HEK293 (cell line): ENCODE results near the gene RNU5B-1.

Source experiments
- CTCF ChIA-PET: fragments of 350-600 bp; formaldehyde crosslinking; extraction: SDS; loops from one replicate; lab custom pipeline; 2021; ENCODE audit warnings: antibody characterized with exemption; lab: Yijun Ruan, JAX
- POLR2A ChIA-PET: fragments of 300-600 bp; formaldehyde crosslinking; extraction: SDS; loops from one replicate; lab custom pipeline; 2020; ENCODE audit warnings: antibody characterized with exemption, inconsistent platforms; lab: Yijun Ruan, JAX
- H3K27ac ChIP-seq: fragments of 200-500 bp; sonication (Bioruptor generic); 2 replicates; pipeline ENCODE4 v1.5.1; 2014; ENCODE audit warnings: low read depth, low read length, control low read depth, inconsistent platforms; ENCODE audit errors: extremely low read depth
- H3K36me3 ChIP-seq, 2 experiments: fragments of 200-500 bp in 1 of 2; sonication (Bioruptor generic) in 1 of 2; 1 replicate in 1 of 2; 2 replicates in 1 of 2; pipeline ENCODE4 v1.5.1; 2014 to 2017; ENCODE audit warnings: inconsistent platforms in 2 of 2, low read length in 2 of 2; ENCODE audit not compliant: control insufficient read depth in 2 of 2, insufficient read depth in 1 of 2
- H3K4me1 ChIP-seq: fragments of 200-500 bp; sonication (Bioruptor generic); 2 replicates; pipeline ENCODE4 v1.5.1; 2014; ENCODE audit warnings: mild to moderate bottlenecking, low read length, inconsistent platforms; ENCODE audit not compliant: control insufficient read depth, insufficient read depth
- H3K4me3 ChIP-seq: 2 replicates; pipeline ENCODE4 v1.5.1; 2011; ENCODE audit warnings: low read depth, mild to moderate bottlenecking, control low read depth, low read length, moderate library complexity
- H3K9me3 ChIP-seq: fragments of 200-500 bp; sonication (Bioruptor generic); 2 replicates; pipeline ENCODE4 v1.5.1; 2014; ENCODE audit warnings: low read depth, low read length, inconsistent platforms; ENCODE audit not compliant: control insufficient read depth, insufficient read depth
- EGR2 ChIP-seq: fragments of 450-650 bp; formaldehyde crosslinking; IDR thresholded peaks from 2 replicates; pipeline ENCODE4 v1.5.1; 2016; ENCODE audit warnings: low read depth, missing biosample characterization, missing genetic modification characterization
- GLI4 ChIP-seq: fragments of 450-650 bp; formaldehyde crosslinking; IDR thresholded peaks from 2 replicates; pipeline ENCODE4 v1.5.1; 2016; ENCODE audit warnings: missing biosample characterization, missing genetic modification characterization
- KLF8 ChIP-seq: fragments of 450-650 bp; formaldehyde crosslinking; IDR thresholded peaks from 2 replicates; pipeline ENCODE4 v1.5.1; 2016; ENCODE audit warnings: missing biosample characterization, missing genetic modification characterization
- MYNN ChIP-seq: fragments of 450-650 bp; formaldehyde crosslinking; IDR thresholded peaks from 2 replicates; pipeline ENCODE4 v1.5.1; 2016; ENCODE audit warnings: missing biosample characterization, missing genetic modification characterization, borderline replicate concordance
- REPIN1 ChIP-seq: fragments of 450-650 bp; formaldehyde crosslinking; IDR thresholded peaks from 2 replicates; pipeline ENCODE4 v1.5.1; 2017; ENCODE audit warnings: missing biosample characterization, missing genetic modification characterization, low read depth
- SP2 ChIP-seq: fragments of 450-650 bp; formaldehyde crosslinking; IDR thresholded peaks from 2 replicates; pipeline ENCODE4 v1.5.1; 2016; ENCODE audit warnings: missing biosample characterization, missing genetic modification characterization
- TRIM28 ChIP-seq: IDR thresholded peaks from 2 replicates; pipeline ENCODE4 v1.6.1; 2011; ENCODE audit warnings: low read length, control low read depth, borderline replicate concordance
- ZBTB17 ChIP-seq: fragments of 450-650 bp; formaldehyde crosslinking; IDR thresholded peaks from 2 replicates; pipeline ENCODE4 v1.5.1; 2016; ENCODE audit warnings: missing biosample characterization, missing genetic modification characterization
- ZFP37 ChIP-seq: fragments of 450-650 bp; formaldehyde crosslinking; IDR thresholded peaks from 2 replicates; pipeline ENCODE4 v1.5.1; 2016; ENCODE audit warnings: missing biosample characterization, missing genetic modification characterization
- ZFP69B ChIP-seq: fragments of 450-650 bp; formaldehyde crosslinking; IDR thresholded peaks from 2 replicates; pipeline ENCODE4 v1.5.1; 2016; ENCODE audit warnings: missing biosample characterization, missing genetic modification characterization
- ZNF121 ChIP-seq: fragments of 450-650 bp; formaldehyde crosslinking; IDR thresholded peaks from 2 replicates; pipeline ENCODE4 v1.5.1; 2016; ENCODE audit warnings: missing biosample characterization, missing genetic modification characterization
- ZNF2 ChIP-seq: fragments of 450-650 bp; formaldehyde crosslinking; IDR thresholded peaks from 2 replicates; pipeline ENCODE4 v1.5.1; 2016; ENCODE audit warnings: missing biosample characterization, missing genetic modification characterization
- ZNF266 ChIP-seq: fragments of 450-650 bp; formaldehyde crosslinking; IDR thresholded peaks from 2 replicates; pipeline ENCODE4 v1.5.1; 2016; ENCODE audit warnings: missing biosample characterization, missing genetic modification characterization, low read depth
- ZNF366 ChIP-seq: fragments of 450-650 bp; formaldehyde crosslinking; conservative IDR thresholded peaks from 2 replicates; pipeline ENCODE4 v1.5.1; 2016; ENCODE audit warnings: missing biosample characterization, missing genetic modification characterization
- ZNF521 ChIP-seq: fragments of 450-650 bp; formaldehyde crosslinking; IDR thresholded peaks from 2 replicates; pipeline ENCODE4 v1.5.1; 2017; ENCODE audit warnings: missing biosample characterization, mild to moderate bottlenecking, missing genetic modification characterization
- ZNF561 ChIP-seq: fragments of 450-650 bp; IDR thresholded peaks from 2 replicates; pipeline ENCODE4 v1.5.1; 2018; ENCODE audit warnings: missing biosample characterization, missing genetic modification characterization, borderline replicate concordance
- ZNF629 ChIP-seq: fragments of 450-650 bp; formaldehyde crosslinking; IDR thresholded peaks from 2 replicates; pipeline ENCODE4 v1.5.1; 2017; ENCODE audit warnings: missing biosample characterization, missing genetic modification characterization
- ZNF707 ChIP-seq: fragments of 450-650 bp; formaldehyde crosslinking; IDR thresholded peaks from 2 replicates; pipeline ENCODE4 v1.5.1; 2016; ENCODE audit warnings: missing biosample characterization, missing genetic modification characterization
- ZSCAN16 ChIP-seq: fragments of 450-650 bp; formaldehyde crosslinking; IDR thresholded peaks from 2 replicates; pipeline ENCODE4 v1.5.1; 2016; ENCODE audit warnings: missing biosample characterization, missing genetic modification characterization
- TF ChIP-seq, protein P1 (sequence below): fragments of 450-650 bp; formaldehyde crosslinking; conservative IDR thresholded peaks from 2 replicates; pipeline ENCODE4 v1.5.1; 2016; ENCODE audit warnings: low read depth, missing biosample characterization, missing genetic modification characterization
- TF ChIP-seq, protein P2 (sequence below): fragments of 450-650 bp; formaldehyde crosslinking; optimal IDR thresholded peaks from 2 replicates; pipeline ENCODE3; 2016; ENCODE audit warnings: missing biosample characterization, mild to moderate bottlenecking, missing genetic modification characterization
- TF ChIP-seq, protein P3 (sequence below): fragments of 450-650 bp; formaldehyde crosslinking; IDR thresholded peaks from 2 replicates; pipeline ENCODE4 v1.5.1; 2016; ENCODE audit warnings: missing biosample characterization, missing genetic modification characterization
- TF ChIP-seq, protein P4 (sequence below): fragments of 450-650 bp; formaldehyde crosslinking; IDR thresholded peaks from 2 replicates; pipeline ENCODE4 v1.5.1; 2016; ENCODE audit warnings: missing biosample characterization, missing genetic modification characterization

The RNU5B-1 gene

DNA sequence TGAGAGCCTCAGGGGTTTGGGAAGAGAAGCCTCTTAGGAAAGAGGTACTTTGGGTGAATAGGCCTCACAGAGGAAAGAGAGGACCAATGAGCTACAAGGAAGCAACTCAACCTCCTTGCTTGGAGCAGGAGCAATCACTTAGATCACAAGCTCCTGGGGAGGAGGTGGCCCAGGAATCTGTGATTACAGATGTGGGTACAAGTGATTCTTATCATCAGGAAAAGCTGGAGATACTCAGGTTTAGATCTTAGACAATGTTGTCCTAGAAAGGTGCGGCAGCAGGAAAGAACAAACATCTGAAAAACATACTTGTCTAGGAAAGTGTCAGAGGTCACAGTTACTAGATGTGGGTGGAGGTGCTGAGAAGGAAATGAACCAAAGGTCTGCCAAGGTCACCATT lies 26.0 kb upstream of the RNU5B-1 start (continued):
- no peak for TF ChIP-seq EGR2 (tag by site-specific recombination)

DNA sequence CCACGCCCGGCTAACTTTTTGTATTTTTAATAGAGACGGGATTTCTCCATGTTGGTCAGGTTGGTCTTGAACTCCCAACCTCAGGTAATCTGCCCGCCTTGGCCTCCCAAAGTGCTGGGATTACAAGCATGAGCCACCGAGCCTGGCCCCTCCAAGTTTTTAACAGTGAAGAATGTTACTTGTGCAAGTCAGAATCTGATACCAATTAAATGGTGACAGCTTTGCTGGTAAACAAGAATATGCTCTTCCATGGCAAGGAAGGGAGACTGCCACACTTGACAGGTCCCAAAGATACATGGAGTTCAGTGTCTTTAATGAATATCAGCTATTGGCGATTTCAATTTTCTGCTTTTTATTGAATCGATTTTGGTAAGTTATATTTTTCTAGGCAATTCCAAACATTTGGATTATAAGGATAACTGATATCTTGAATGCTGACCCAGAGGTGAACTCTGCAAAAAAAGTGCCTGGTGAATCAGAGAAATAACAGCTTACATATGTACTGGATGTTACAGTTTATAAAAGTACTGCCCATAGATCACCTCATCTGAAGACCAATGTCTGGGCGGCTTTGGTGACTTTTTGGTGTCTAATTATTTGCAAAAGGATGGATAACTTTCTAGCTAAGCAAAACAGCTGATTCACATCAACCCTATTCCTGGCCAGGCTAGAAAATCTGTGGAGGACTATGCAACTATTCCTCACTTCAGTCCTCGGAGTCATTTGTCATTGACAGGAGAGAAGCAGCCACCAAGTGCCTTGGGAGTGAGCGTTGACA lies 19.0 kb upstream of the RNU5B-1 start:
- CTCF ChIA-PET: interaction anchor here (0.6 to 7.9 kb wide), 10 partner anchors 10 to 991 kb away, joined by 3 to 80 read pairs (median 5); no protein-coding TSS in a partner anchor
- Histone ChIP-seq H3K27ac (peak overlapping the region; percentile 64; the same call in 1 of the 2 replicates), H3K4me3 (peak overlapping the region; percentile 69), H3K36me3 (peaks cover 0 to 7% of the 10 kb centered on the region in 2 experiments; a peak in 2 of 3 replicates), H3K4me1 (no peaks in the 10 kb centered on the region; the same call in none of the 2 replicates), H3K9me3 (no peaks in the 10 kb centered on the region)
- TF ChIP-seq TRIM28 (0 out of 2 replicates have a peak, but pooled peaks have one; percentile 6), SP2 (no peak)
- POLR2A ChIA-PET: interaction anchor here (0.6 to 2.7 kb wide), 10 partner anchors 10 to 231 kb away, joined by 3 to 73 read pairs (median 4); partner anchors contain the start of genes CILP, CLPX and RNU5B-1

DNA sequence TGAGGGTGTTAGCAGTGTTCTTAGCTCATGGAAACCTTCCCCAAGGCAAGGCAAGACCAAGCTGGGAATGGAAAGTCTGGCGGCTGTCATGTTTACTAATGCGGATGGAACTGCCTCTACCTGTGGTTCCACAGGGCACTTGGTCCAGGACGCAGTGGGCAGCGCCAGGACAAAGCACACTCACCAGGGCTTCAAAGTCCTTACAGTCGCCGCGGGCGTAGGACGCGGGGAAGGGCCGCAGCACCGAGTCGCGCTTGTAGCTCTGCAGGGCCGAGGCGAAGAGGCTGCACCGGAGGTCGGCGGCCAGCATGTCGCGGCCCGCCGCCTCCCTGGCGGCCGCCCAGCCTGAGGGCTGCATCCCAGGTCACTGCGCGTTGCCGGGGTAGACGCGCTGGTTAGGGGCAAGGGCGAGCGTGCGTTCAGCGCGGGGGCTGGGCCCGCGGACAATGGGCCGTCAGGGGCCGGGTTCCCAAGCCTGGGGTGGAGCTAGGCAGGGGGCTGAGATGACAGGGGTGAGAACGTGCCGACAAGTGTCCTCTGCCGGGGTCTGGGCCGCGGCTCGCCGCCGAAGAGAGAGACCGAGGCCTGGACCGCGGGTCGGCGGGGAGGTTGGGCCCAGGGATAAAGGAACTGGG lies 18.3 kb upstream of the RNU5B-1 start:
- ChIA-PET POLR2A (interaction anchor here (0.6 to 2.7 kb wide), 16 partner anchors 8 to 606 kb away, joined by 3 to 73 read pairs (median 4); partner anchors contain the start of genes CILP, CLPX, RNU5A-1 and RNU5B-1), CTCF (interaction anchor here (0.6 to 7.9 kb wide), 13 partner anchors 8 to 990 kb away, joined by 3 to 80 read pairs (median 4); partner anchors contain the start of gene RNU5B-1)
- no peaks in the 10 kb centered on the region; the same call in none of the 2 replicates for H3K4me1 ChIP-seq
- H3K9me3 ChIP-seq: no peaks in the 10 kb centered on the region
- peaks cover 0 to 7% of the 10 kb centered on the region in 2 experiments; a peak in 2 of 3 replicates for H3K36me3 ChIP-seq
- H3K27ac ChIP-seq: peak overlapping the region; percentile 64
- peak overlapping the region; percentile 69 for H3K4me3 ChIP-seq
- TF ChIP-seq ZFP69B (tag by site-specific recombination) (peak; percentile 74; the same call in 1 of the 2 replicates), GLI4 (tag by site-specific recombination) (peak; percentile 63; the same call in 1 of the 2 replicates), ZNF707 (tag by site-specific recombination) (no peak), ZNF561 (tag by site-specific recombination) (no peak), REPIN1 (tag by site-specific recombination) (peak; percentile 71; the same call in 1 of the 2 replicates), KLF8 (tag by site-specific recombination) (peak; percentile 65; the same call in 1 of the 2 replicates), ZNF121 (tag by site-specific recombination) (peak; percentile 73), ZBTB17 (tag by site-specific recombination) (peak; percentile 63; the same call in 1 of the 2 replicates), MYNN (0 out of 2 replicates have a peak, but pooled peaks have one; percentile 51), ZNF2 (tag by site-specific recombination) (no peak; the same call in 1 of the 2 replicates), ZNF266 (tag by site-specific recombination) (no peak), ZNF366 (tag by site-specific recombination) (peak; percentile 36; the same call in 1 of the 2 replicates), ZNF629 (tag by site-specific recombination) (no peak), ZSCAN16 (0 out of 2 replicates have a peak, but pooled peaks have one; percentile 35), ZNF521 (no peak), ZFP37 (tag by site-specific recombination) (peak; percentile 91)
- TF ChIP-seq, protein P1, sequence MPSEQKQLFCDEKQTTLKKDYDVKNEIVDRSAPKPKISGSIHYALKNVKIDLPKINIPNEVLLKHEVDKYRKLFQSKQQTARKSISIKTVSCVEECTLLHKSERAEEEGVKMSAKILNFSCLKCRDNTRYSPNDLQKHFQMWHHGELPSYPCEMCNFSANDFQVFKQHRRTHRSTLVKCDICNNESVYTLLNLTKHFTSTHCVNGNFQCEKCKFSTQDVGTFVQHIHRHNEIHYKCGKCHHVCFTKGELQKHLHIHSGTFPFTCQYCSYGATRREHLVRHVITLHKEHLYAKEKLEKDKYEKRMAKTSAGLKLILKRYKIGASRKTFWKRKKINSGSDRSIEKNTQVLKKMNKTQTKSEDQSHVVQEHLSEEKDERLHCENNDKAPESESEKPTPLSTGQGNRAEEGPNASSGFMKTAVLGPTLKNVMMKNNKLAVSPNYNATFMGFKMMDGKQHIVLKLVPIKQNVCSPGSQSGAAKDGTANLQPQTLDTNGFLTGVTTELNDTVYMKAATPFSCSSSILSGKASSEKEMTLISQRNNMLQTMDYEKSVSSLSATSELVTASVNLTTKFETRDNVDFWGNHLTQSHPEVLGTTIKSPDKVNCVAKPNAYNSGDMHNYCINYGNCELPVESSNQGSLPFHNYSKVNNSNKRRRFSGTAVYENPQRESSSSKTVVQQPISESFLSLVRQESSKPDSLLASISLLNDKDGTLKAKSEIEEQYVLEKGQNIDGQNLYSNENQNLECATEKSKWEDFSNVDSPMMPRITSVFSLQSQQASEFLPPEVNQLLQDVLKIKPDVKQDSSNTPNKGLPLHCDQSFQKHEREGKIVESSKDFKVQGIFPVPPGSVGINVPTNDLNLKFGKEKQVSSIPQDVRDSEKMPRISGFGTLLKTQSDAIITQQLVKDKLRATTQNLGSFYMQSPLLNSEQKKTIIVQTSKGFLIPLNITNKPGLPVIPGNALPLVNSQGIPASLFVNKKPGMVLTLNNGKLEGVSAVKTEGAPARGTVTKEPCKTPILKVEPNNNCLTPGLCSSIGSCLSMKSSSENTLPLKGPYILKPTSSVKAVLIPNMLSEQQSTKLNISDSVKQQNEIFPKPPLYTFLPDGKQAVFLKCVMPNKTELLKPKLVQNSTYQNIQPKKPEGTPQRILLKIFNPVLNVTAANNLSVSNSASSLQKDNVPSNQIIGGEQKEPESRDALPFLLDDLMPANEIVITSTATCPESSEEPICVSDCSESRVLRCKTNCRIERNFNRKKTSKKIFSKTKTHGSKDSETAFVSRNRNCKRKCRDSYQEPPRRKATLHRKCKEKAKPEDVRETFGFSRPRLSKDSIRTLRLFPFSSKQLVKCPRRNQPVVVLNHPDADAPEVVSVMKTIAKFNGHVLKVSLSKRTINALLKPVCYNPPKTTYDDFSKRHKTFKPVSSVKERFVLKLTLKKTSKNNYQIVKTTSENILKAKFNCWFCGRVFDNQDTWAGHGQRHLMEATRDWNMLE: 0 out of 2 replicates have a peak, but pooled peaks have one; percentile 28
- TF ChIP-seq, protein P2, sequence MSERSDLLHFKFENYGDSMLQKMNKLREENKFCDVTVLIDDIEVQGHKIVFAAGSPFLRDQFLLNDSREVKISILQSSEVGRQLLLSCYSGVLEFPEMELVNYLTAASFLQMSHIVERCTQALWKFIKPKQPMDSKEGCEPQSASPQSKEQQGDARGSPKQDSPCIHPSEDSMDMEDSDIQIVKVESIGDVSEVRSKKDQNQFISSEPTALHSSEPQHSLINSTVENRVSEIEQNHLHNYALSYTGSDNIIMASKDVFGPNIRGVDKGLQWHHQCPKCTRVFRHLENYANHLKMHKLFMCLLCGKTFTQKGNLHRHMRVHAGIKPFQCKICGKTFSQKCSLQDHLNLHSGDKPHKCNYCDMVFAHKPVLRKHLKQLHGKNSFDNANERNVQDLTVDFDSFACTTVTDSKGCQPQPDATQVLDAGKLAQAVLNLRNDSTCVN (tag by site-specific recombination): peak; percentile 96
- TF ChIP-seq, protein P3, sequence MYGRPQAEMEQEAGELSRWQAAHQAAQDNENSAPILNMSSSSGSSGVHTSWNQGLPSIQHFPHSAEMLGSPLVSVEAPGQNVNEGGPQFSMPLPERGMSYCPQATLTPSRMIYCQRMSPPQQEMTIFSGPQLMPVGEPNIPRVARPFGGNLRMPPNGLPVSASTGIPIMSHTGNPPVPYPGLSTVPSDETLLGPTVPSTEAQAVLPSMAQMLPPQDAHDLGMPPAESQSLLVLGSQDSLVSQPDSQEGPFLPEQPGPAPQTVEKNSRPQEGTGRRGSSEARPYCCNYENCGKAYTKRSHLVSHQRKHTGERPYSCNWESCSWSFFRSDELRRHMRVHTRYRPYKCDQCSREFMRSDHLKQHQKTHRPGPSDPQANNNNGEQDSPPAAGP (tag by site-specific recombination): peak; percentile 72
- TF ChIP-seq, protein P4, sequence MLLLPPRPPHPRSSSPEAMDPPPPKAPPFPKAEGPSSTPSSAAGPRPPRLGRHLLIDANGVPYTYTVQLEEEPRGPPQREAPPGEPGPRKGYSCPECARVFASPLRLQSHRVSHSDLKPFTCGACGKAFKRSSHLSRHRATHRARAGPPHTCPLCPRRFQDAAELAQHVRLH (tag by site-specific recombination): peak; percentile 16; the same call in 1 of the 2 replicates
